Umbilical cord (tissue), 2 donors: ENCODE results near the gene DAGLB. TPM values are rescaled to one million over a fixed set of nuclear protein-coding genes. Genes with fewer than 3 reads are reported as not detected.

Experiments
- DNase-seq: peaks from one replicate; pipeline ENCODE4 v3.0.0-alpha.2; 2015; ENCODE audit warnings: low spot score
- total RNA-seq: library from RNA; depleted of rRNA; stranded (reverse); fragments of >200 nt; gene quantifications from one replicate; pipeline ENCODE4 v1.2.3, GENCODE V29; 2014; ENCODE audit warnings: low replicate concordance; ENCODE audit not compliant: insufficient read depth

Gene DAGLB
- total RNA-seq, 1 donor from 2014 or later, result 10.4 TPM

GRCh38 chr7:6375348-6376101 is 72.2 kb downstream of the DAGLB start:
- peak; percentile 49 for DNase-seq

GRCh38 chr7:6367701-6368211 is 80.0 kb downstream of the DAGLB start:
- peak; percentile 63 for DNase-seq

- no peak for DNase-seq
Observed at GRCh38 chr7:6365451-6365850, 82.3 kb downstream of the DAGLB start.

- no peak for DNase-seq
Observed at GRCh38 chr7:6360841-6361240, 86.9 kb downstream of the DAGLB start.

GRCh38 chr7:6359734-6360133 is 88.0 kb downstream of the DAGLB start:
- DNase-seq, result no peak

Other genes starting within 250 kb of the DAGLB start
- 31.1 TPM for gene CYTH3, start 175.3 kb downstream of the DAGLB start, total RNA-seq
- 21.9 TPM for gene FAM220A, start 99.0 kb downstream of the DAGLB start, total RNA-seq
- gene RAC1, start 73.4 kb downstream of the DAGLB start, total RNA-seq, result 59.5 TPM
- gene KDELR2, start 36.2 kb upstream of the DAGLB start, total RNA-seq, result 213 TPM
- 0.96 TPM for gene GRID2IP, start 103.5 kb upstream of the DAGLB start, total RNA-seq
- 70.5 TPM for gene ZDHHC4, start 129.5 kb upstream of the DAGLB start, total RNA-seq
- gene INTS15, start 142.1 kb upstream of the DAGLB start, total RNA-seq, result 8.4 TPM
- 21.9 TPM for gene ZNF853, start 167.7 kb upstream of the DAGLB start, total RNA-seq
- 12.8 TPM for gene ZNF316, start 189.4 kb upstream of the DAGLB start, total RNA-seq